Thyroid gland (tissue), 4 donors: ENCODE measurements around the gene UGT1A6. TPM values are rescaled to one million over a fixed set of nuclear protein-coding genes. Genes with fewer than 3 reads are reported as not detected.

Experiments used
- DNase-seq, 2 donors: peaks; one replicate each; pipeline ENCODE4 v3.0.0-alpha.2; 2019
- H3K27ac ChIP-seq, 3 donors: fragments of 200-600 bp; sonication (generic); 1 replicate in 2 of 3; 2 replicates in 1 of 3; pipeline ENCODE4 v1.5.1; 2016 to 2019; ENCODE audit warnings: mild to moderate bottlenecking in 1 of 3, moderate library complexity in 1 of 3
- H3K27me3 ChIP-seq: fragments of 200-600 bp; sonication (generic); one replicate; pipeline ENCODE4 v1.5.1; 2019
- H3K36me3 ChIP-seq, 2 donors: fragments of 200-600 bp; sonication (generic); one replicate each; pipeline ENCODE4 v1.5.1; 2016 to 2019
- H3K4me1 ChIP-seq, 2 donors: fragments of 200-600 bp; sonication (generic); one replicate each; pipeline ENCODE4 v1.5.1; 2017 to 2019
- H3K4me3 ChIP-seq, 3 donors: fragments of 200-600 bp; sonication (generic); replicated peaks in 1 of 3; 1 replicate in 2 of 3; 2 replicates in 1 of 3; pipeline ENCODE4 v1.5.1; 2016; ENCODE audit warnings: mild to moderate bottlenecking in 1 of 3
- H3K9me3 ChIP-seq: fragments of 200-600 bp; sonication (generic); one replicate; pipeline ENCODE4 v1.5.1; 2017
- CTCF ChIP-seq, 6 experiments: fragments of 200-600 bp in 3 of 6; fragments of 450-650 bp in 3 of 6; sonication (generic) in 3 of 6; IDR thresholded peaks; one replicate each; pipeline ENCODE4 v1.5.1; 2016 to 2019; ENCODE audit warnings: antibody characterized with exemption in 6 of 6, mild to moderate bottlenecking in 2 of 6, inconsistent platforms in 1 of 6, moderate library complexity in 1 of 6
- POLR2A ChIP-seq, 2 donors: fragments of 450-650 bp; IDR thresholded peaks; one replicate each; pipeline ENCODE4 v1.6.1; 2017; ENCODE audit warnings: antibody characterized with exemption in 2 of 2, mild to moderate bottlenecking in 2 of 2, moderate library complexity in 1 of 2
- WGBS, 2 donors: methylation state at CpG; one replicate each; pipeline ENCODE4 v1.1.5; 2017; 5-methylcytosine and 5-hydroxymethylcytosine counted together
- intact Hi-C: fragments of 100-400 bp; cut with DNase I; formaldehyde crosslinking; loops from one replicate; pipeline ENCODE4 v1.15.1; 2023
- total RNA-seq, 4 donors: library from RNA; depleted of rRNA; stranded (reverse); fragments of >200 nt; gene quantifications; one replicate each; pipeline ENCODE4 v1.2.3, GENCODE V29; 2016

UGT1A6 gene
- total RNA-seq, 4 donors from 2014 or later, result 0.81 to 6.2 (median 3.5) TPM

- Histone ChIP-seq H3K27ac (no peak overlapping the region), H3K4me1 (peaks cover 6 to 13% of the 10 kb centered on the region in 2 donors), H3K36me3 (no peaks in the 10 kb centered on the region), H3K9me3 (no peaks in the 10 kb centered on the region), H3K4me3 (no peak overlapping the region), H3K27me3 (no peaks in the 10 kb centered on the region)
- intact Hi-C loops, result no loop called here
- TF ChIP-seq POLR2A (IDR thresholded peaks at IDR 0.05) (no peak), CTCF (IDR thresholded peaks at IDR 0.05) (no peak)
- WGBS, 2 donors, result 50 to 86% methylated on average over 2 of the region's 2 CpGs
- no peak for DNase-seq
Observed at GRCh38 chr2:233803292-233803911, 110.7 kb downstream of the UGT1A6 start.

GRCh38 chr2:233803994-233804393 lies 111.3 kb downstream of the UGT1A6 start:
- Histone ChIP-seq H3K27ac (no peak overlapping the region), H3K36me3 (no peaks in the 10 kb centered on the region), H3K9me3 (no peaks in the 10 kb centered on the region), H3K4me1 (peaks cover 6 to 13% of the 10 kb centered on the region in 2 donors), H3K27me3 (no peaks in the 10 kb centered on the region), H3K4me3 (no peak overlapping the region)
- whole genome bisulfite sequencing, 2 donors, result 61 to 72% methylated on average over 7 of the region's 8 CpGs
- intact Hi-C loops, result no loop called here
- TF ChIP-seq CTCF (IDR thresholded peaks at IDR 0.05) (no peak), POLR2A (IDR thresholded peaks at IDR 0.05) (no peak)
- DNase-seq, result no peak

GRCh38 chr2:233807215-233807865 lies 114.7 kb downstream of the UGT1A6 start:
- Histone ChIP-seq H3K4me3 (no peak overlapping the region), H3K27ac (no peak overlapping the region), H3K36me3 (no peaks in the 10 kb centered on the region), H3K27me3 (no peaks in the 10 kb centered on the region), H3K9me3 (no peaks in the 10 kb centered on the region), H3K4me1 (no peaks in the 10 kb centered on the region)
- intact Hi-C loops, result no loop called here
- WGBS, 2 donors, result 66 to 82% methylated on average over 9 to 12 of the region's 12 CpGs
- no peak for DNase-seq
- TF ChIP-seq POLR2A (IDR thresholded peaks at IDR 0.05), result no peak
- TF ChIP-seq CTCF (IDR thresholded peaks at IDR 0.05), result no peak

GRCh38 chr2:233807966-233808935 lies 115.6 kb downstream of the UGT1A6 start:
- H3K27me3 ChIP-seq, result no peaks in the 10 kb centered on the region
- H3K4me3 ChIP-seq, result no peak overlapping the region
- 71 to 84% methylated on average over 3 to 7 of the region's 10 CpGs for WGBS, 2 donors
- no peak for DNase-seq
- H3K36me3 ChIP-seq, result no peaks in the 10 kb centered on the region
- H3K9me3 ChIP-seq, result no peaks in the 10 kb centered on the region
- H3K4me1 ChIP-seq, result no peaks in the 10 kb centered on the region
- H3K27ac ChIP-seq, result no peak overlapping the region
- intact Hi-C loops, result no loop called here
- no peak for TF ChIP-seq POLR2A (IDR thresholded peaks at IDR 0.05)
- TF ChIP-seq CTCF (IDR thresholded peaks at IDR 0.05), result no peak
